Stimulated activated CD8-positive, alpha-beta memory T cell treated with anti-CD3 and anti-CD28 coated beads, Interleukin-15, amount 100 ng/mL, for 48 hours (primary cell): ENCODE data around the gene BRD2.

ENCODE experiments used
- DNase-seq, 2 donors: peaks; one replicate each; pipeline ENCODE4 v3.0.0-alpha.2; 2020; ENCODE audit warnings: low read depth in 2 of 2

Gene BRD2

GRCh38 chr6:32949113-32949512 is 19.3 kb upstream of the BRD2 start:
- DNase-seq: no peak

- no peak for DNase-seq
Observed at GRCh38 chr6:32950010-32950409, 18.4 kb upstream of the BRD2 start.

- no peak for DNase-seq
Observed at GRCh38 chr6:32950449-32950848, 17.9 kb upstream of the BRD2 start.

- DNase-seq: peak in 1 of 2 donors; percentile 62
Observed at GRCh38 chr6:32952817-32953739, 15.3 kb upstream of the BRD2 start, which contains the start of gene HLA-DMA. Gene HLA-DMA (minus strand): TSS chr6:32953097. CDS start chr6:32953036, 61 bp downstream.

GRCh38 chr6:32953775-32954174 is 14.6 kb upstream of the BRD2 start:
- DNase-seq: no peak

- no peak for DNase-seq
Observed at GRCh38 chr6:32954267-32954666, 14.1 kb upstream of the BRD2 start.

- no peak for DNase-seq
Observed at GRCh38 chr6:32954986-32955802, 13.2 kb upstream of the BRD2 start.

GRCh38 chr6:32956176-32956575 is 12.2 kb upstream of the BRD2 start:
- no peak for DNase-seq

GRCh38 chr6:32960563-32960962 is 7.8 kb upstream of the BRD2 start:
- no peak for DNase-seq

GRCh38 chr6:32962213-32962826 is 6.1 kb upstream of the BRD2 start:
- DNase-seq: no peak

GRCh38 chr6:32963866-32964265 is 4.5 kb upstream of the BRD2 start:
- DNase-seq: no peak

- DNase-seq: no peak
Observed at GRCh38 chr6:32964776-32965175, 3.6 kb upstream of the BRD2 start.

- no peak for DNase-seq
Observed at GRCh38 chr6:32967151-32968091, 973 bp upstream of the BRD2 start.

- peak; percentile 61 to 69 for DNase-seq
Observed at GRCh38 chr6:32968867-32969684, 682 bp downstream of the BRD2 start.

GRCh38 chr6:32969685-32970412 is 1.5 kb downstream of the BRD2 start:
- peak; percentile 71 to 73 for DNase-seq

- peak; percentile 74 to 77 for DNase-seq
Observed at GRCh38 chr6:32970413-32971241, 2.2 kb downstream of the BRD2 start.

GRCh38 chr6:32971242-32971580 is 2.8 kb downstream of the BRD2 start:
- DNase-seq: no peak

- peak; percentile 98 for DNase-seq
Observed at GRCh38 chr6:32971581-32972352, 3.4 kb downstream of the BRD2 start.
